Keratinocyte (primary cell): ENCODE measurements around the gene FER1L5. TPM values are rescaled to one million over a fixed set of nuclear protein-coding genes. Genes with fewer than 3 reads are reported as not detected.

Experiments used
- DNase-seq: peaks from one replicate; pipeline ENCODE4 v3.0.0-alpha.2; 2011; ENCODE audit warnings: low read depth, missing footprints, low spot score
- FAIRE-seq: peaks from 2 replicates; lab custom pipeline; 2011; peaks lifted over from hg19 to GRCh38; lab: Jason Lieb, UNC
- H2AFZ ChIP-seq: 2 replicates; pipeline ENCODE4 v1.6.0; 2012; ENCODE audit warnings: low read length, control low read depth, inconsistent platforms; ENCODE audit not compliant: control insufficient read depth
- H3K27ac ChIP-seq: 2 replicates; pipeline ENCODE4 v1.5.1; 2011; ENCODE audit warnings: low read length; ENCODE audit not compliant: control insufficient read depth, insufficient read depth
- H3K27me3 ChIP-seq: 3 replicates; pipeline ENCODE4 v1.6.0; 2011; ENCODE audit warnings: low read length; ENCODE audit not compliant: control insufficient read depth, insufficient read depth; ENCODE audit errors: extremely low read depth
- H3K36me3 ChIP-seq, 2 experiments: 2 replicates in 1 of 2; 3 replicates in 1 of 2; pipeline ENCODE4 v1.5.1; 2011; ENCODE audit warnings: low read length in 2 of 2, mild to moderate bottlenecking in 1 of 2; ENCODE audit not compliant: control insufficient read depth in 2 of 2, insufficient read depth in 2 of 2; ENCODE audit errors: extremely low read depth in 1 of 2
- H3K4me1 ChIP-seq: 3 replicates; pipeline ENCODE4 v1.5.1; 2011; ENCODE audit warnings: low read length; ENCODE audit not compliant: control insufficient read depth, insufficient read depth; ENCODE audit errors: extremely low read depth
- H3K4me2 ChIP-seq: 3 replicates; pipeline ENCODE4 v1.6.0; 2011; ENCODE audit warnings: low read depth, low read length; ENCODE audit not compliant: control insufficient read depth, insufficient read depth; ENCODE audit errors: extremely low read depth
- H3K4me3 ChIP-seq, 3 experiments: fragments of 200-600 bp in 1 of 3; sonication (generic) in 1 of 3; 2 replicates in 2 of 3; 3 replicates in 1 of 3; pipeline ENCODE4 v1.5.1; 2011 to 2016; ENCODE audit warnings: low read length in 3 of 3, mild to moderate bottlenecking in 3 of 3, control low read depth in 2 of 3, inconsistent platforms in 1 of 3, low read depth in 1 of 3, mixed read lengths in 1 of 3, mixed run types in 1 of 3, moderate library complexity in 1 of 3; ENCODE audit not compliant: control insufficient read depth in 2 of 3, insufficient read depth in 2 of 3; ENCODE audit errors: extremely low read depth in 1 of 3
- H3K79me2 ChIP-seq: 2 replicates; pipeline ENCODE4 v1.6.0; 2012; ENCODE audit warnings: low read length; ENCODE audit not compliant: control insufficient read depth, insufficient read depth
- H3K9ac ChIP-seq: 3 replicates; pipeline ENCODE4 v1.6.0; 2011; ENCODE audit warnings: low read length; ENCODE audit not compliant: control insufficient read depth, insufficient read depth; ENCODE audit errors: extremely low read depth
- H3K9me1 ChIP-seq: 3 replicates; pipeline ENCODE4 v1.6.0; 2011; ENCODE audit warnings: low read length; ENCODE audit not compliant: control insufficient read depth, insufficient read depth; ENCODE audit errors: extremely low read depth
- H3K9me3 ChIP-seq: 2 replicates; pipeline ENCODE4 v1.5.1; 2012; ENCODE audit warnings: low read depth, low read length; ENCODE audit not compliant: control insufficient read depth
- H4K20me1 ChIP-seq: 3 replicates; pipeline ENCODE4 v1.6.0; 2011; ENCODE audit warnings: low read length; ENCODE audit not compliant: control insufficient read depth, insufficient read depth; ENCODE audit errors: extremely low read depth
- EZH2 ChIP-seq: IDR thresholded peaks from one replicate; pipeline ENCODE4 v1.6.1; 2012; ENCODE audit warnings: inconsistent platforms, mild to moderate bottlenecking, low read length, moderate library complexity
- dilution Hi-C: fragments of 300-500 bp; cut with MboI; formaldehyde crosslinking; loops from one replicate; pipeline ENCODE4 v1.7.0; 2020; ENCODE audit warnings: low sequenced_read_pairs; ENCODE audit not compliant: extremely low pct_ligation_motif_present
- polyA plus RNA-seq, 5 experiments: library from polyadenylated mRNA; depleted of rRNA in 3 of 5; stranded (reverse) in 3 of 5; stranded (forward) in 1 of 5; unstranded in 1 of 5; fragments of >200 nt; gene quantifications; 1 replicate in 1 of 5; 2 replicates in 3 of 5; 3 replicates in 1 of 5; pipeline versions ENCODE4 v1.2.1 to v1.2.3, GENCODE V29; 2011 to 2012; ENCODE audit warnings: missing spikeins in 2 of 5, low read depth in 1 of 5, low replicate concordance in 1 of 5
- TF ChIP-seq, protein P1 (sequence below), 3 experiments: IDR thresholded peaks in 1 of 3; conservative IDR thresholded peaks in 1 of 3; optimal IDR thresholded peaks in 1 of 3; 2 replicates in 2 of 3; 3 replicates in 1 of 3; pipeline versions ENCODE3 to v1.5.1; 2011; ENCODE audit warnings: low read length in 3 of 3, mild to moderate bottlenecking in 3 of 3, moderate library complexity in 2 of 3, control low read depth in 1 of 3, inconsistent platforms in 1 of 3; ENCODE audit not compliant: insufficient read depth in 2 of 3; ENCODE audit errors: extremely low read depth in 1 of 3

Gene FER1L5
- polyA plus RNA-seq, 1 donor (not counting 4 experiments of a cell fraction or from before 2014, with no cell fraction given): 0.01 TPM

DNA sequence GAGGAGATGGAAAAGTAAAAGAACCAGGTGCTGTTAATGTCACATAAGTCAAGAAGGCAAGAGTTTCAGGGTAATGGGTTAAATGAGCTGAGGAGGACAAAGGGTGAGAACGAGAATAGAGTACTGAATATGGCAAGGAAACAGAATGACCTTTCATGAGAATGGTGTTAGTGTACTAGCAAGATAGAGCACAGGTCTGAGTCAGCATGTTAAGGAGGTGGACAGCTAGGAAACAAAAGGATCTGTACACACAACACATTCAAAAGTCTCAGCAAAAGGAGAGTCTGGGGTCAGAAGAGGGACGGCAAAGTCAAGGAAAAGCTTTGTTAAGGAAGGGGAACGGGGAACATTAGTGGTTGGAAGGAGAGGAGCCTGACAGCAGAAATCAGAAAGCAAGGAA is 68.4 kb downstream of the FER1L5 start:
- H3K79me2 ChIP-seq: no peaks in the 10 kb centered on the region
- H3K4me3 ChIP-seq: no peak overlapping the region
- H3K27ac ChIP-seq: no peak overlapping the region
- H2AFZ ChIP-seq: no peak overlapping the region
- dilution Hi-C loops: no loop called here
- no peaks in the 10 kb centered on the region for H3K9me1 ChIP-seq
- TF ChIP-seq, protein P1, sequence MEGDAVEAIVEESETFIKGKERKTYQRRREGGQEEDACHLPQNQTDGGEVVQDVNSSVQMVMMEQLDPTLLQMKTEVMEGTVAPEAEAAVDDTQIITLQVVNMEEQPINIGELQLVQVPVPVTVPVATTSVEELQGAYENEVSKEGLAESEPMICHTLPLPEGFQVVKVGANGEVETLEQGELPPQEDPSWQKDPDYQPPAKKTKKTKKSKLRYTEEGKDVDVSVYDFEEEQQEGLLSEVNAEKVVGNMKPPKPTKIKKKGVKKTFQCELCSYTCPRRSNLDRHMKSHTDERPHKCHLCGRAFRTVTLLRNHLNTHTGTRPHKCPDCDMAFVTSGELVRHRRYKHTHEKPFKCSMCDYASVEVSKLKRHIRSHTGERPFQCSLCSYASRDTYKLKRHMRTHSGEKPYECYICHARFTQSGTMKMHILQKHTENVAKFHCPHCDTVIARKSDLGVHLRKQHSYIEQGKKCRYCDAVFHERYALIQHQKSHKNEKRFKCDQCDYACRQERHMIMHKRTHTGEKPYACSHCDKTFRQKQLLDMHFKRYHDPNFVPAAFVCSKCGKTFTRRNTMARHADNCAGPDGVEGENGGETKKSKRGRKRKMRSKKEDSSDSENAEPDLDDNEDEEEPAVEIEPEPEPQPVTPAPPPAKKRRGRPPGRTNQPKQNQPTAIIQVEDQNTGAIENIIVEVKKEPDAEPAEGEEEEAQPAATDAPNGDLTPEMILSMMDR (optimal IDR thresholded peaks at IDR 0.05 in 1 of 3, IDR thresholded peaks at IDR 0.05 in 1 of 3, conservative IDR thresholded peaks at IDR 0.05 in 1 of 3; ENCODE audit: extremely low read depth in 1 of 3, insufficient read depth in 2 of 3, low read length in 3 of 3): no peak
- no peak for TF ChIP-seq EZH2
- FAIRE-seq (no peak), DNase-seq (no peak)
- no peaks in the 10 kb centered on the region for H3K4me1 ChIP-seq
- H3K4me2 ChIP-seq: no peak overlapping the region
- peaks cover 19 to 23% of the 10 kb centered on the region in 2 experiments for H3K36me3 ChIP-seq
- H3K9ac ChIP-seq: no peak overlapping the region
- no peaks in the 10 kb centered on the region for H4K20me1 ChIP-seq
- H3K9me3 ChIP-seq: no peaks in the 10 kb centered on the region
- H3K27me3 ChIP-seq: no peaks in the 10 kb centered on the region

- Histone ChIP-seq H3K79me2 (no peaks in the 10 kb centered on the region), H3K9ac (no peak overlapping the region), H2AFZ (no peak overlapping the region), H3K36me3 (peaks cover 7 to 14% of the 10 kb centered on the region in 2 experiments), H3K27ac (no peak overlapping the region), H3K9me1 (no peaks in the 10 kb centered on the region), H3K27me3 (no peaks in the 10 kb centered on the region), H3K4me2 (no peak overlapping the region), H3K4me1 (no peaks in the 10 kb centered on the region), H3K4me3 (no peak overlapping the region), H4K20me1 (no peaks in the 10 kb centered on the region), H3K9me3 (no peaks in the 10 kb centered on the region)
- DNase-seq: no peak
- TF ChIP-seq, protein P1 (optimal IDR thresholded peaks at IDR 0.05 in 1 of 3, IDR thresholded peaks at IDR 0.05 in 1 of 3, conservative IDR thresholded peaks at IDR 0.05 in 1 of 3; ENCODE audit: extremely low read depth in 1 of 3, insufficient read depth in 2 of 3, low read length in 3 of 3): no peak
- TF ChIP-seq EZH2: no peak
- no peak for FAIRE-seq
- dilution Hi-C loops: no loop called here
Measured at GRCh38 chr2:96715658-96716057, 73.1 kb downstream of the FER1L5 start.
